A549 (cell line): Measurements from ENCODE around the gene ADAMTS4.

ENCODE experiments used
- BHLHE40 ChIP-seq: IDR thresholded peaks from 2 replicates; pipeline ENCODE4 v1.6.1; 2012; ENCODE audit warnings: low read depth, low read length, inconsistent platforms
- CBX2 ChIP-seq: fragments of 200-600 bp; sonication (generic); IDR thresholded peaks from 2 replicates; pipeline ENCODE4 v1.6.1; 2016; ENCODE audit warnings: low read depth, mild to moderate bottlenecking, borderline replicate concordance
- ESRRA ChIP-seq: fragments of 150-350 bp; IDR thresholded peaks from 2 replicates; pipeline ENCODE4 v1.6.1; 2014; ENCODE audit warnings: mild to moderate bottlenecking, low read length, borderline replicate concordance
- FOXS1 ChIP-seq: fragments of 250-450 bp; sonication (Bioruptor Pico); IDR thresholded peaks from 2 replicates; pipeline ENCODE4 v1.5.0; 2020; ENCODE audit warnings: mild to moderate bottlenecking, moderate library complexity
- JUNB ChIP-seq: fragments of >200 bp; sonication (Bioruptor Twin); formaldehyde crosslinking; IDR thresholded peaks from 2 replicates; pipeline ENCODE4 v1.6.1; 2016
- KDM1A ChIP-seq: fragments of 200-600 bp; sonication (generic); IDR thresholded peaks from 2 replicates; pipeline ENCODE4 v1.6.1; 2016; ENCODE audit warnings: low read depth, mild to moderate bottlenecking
- MYC ChIP-seq: IDR thresholded peaks from 2 replicates; pipeline ENCODE4 v1.6.1; 2012; ENCODE audit warnings: mild to moderate bottlenecking, inconsistent platforms, low read length, improper control_type of control experiment, borderline replicate concordance
- POLR2A ChIP-seq: IDR thresholded peaks from 2 replicates; pipeline ENCODE4 v1.6.1; 2012; ENCODE audit warnings: mild to moderate bottlenecking, low read length
- RNF2 ChIP-seq: fragments of 200-600 bp; sonication (generic); IDR thresholded peaks from 2 replicates; pipeline ENCODE4 v1.6.1; 2016; ENCODE audit warnings: low read depth, mild to moderate bottlenecking, antibody characterized with exemption, moderate library complexity, borderline replicate concordance
- TF ChIP-seq, protein P1 (sequence below): fragments of >200 bp; sonication (Bioruptor Twin); formaldehyde crosslinking; IDR thresholded peaks from 3 replicates; pipeline ENCODE4 v1.5.1; 2016
- TF ChIP-seq, protein P2 (sequence below): fragments of 200-600 bp; sonication (generic); IDR thresholded peaks from 2 replicates; pipeline ENCODE4 v1.6.1; 2016; ENCODE audit warnings: antibody characterized with exemption, mild to moderate bottlenecking, moderate library complexity
- TF ChIP-seq, protein P3 (sequence below): fragments of 150-350 bp; IDR thresholded peaks from 2 replicates; pipeline ENCODE4 v1.6.1; 2014; ENCODE audit warnings: low read depth, mild to moderate bottlenecking, low read length

DNA sequence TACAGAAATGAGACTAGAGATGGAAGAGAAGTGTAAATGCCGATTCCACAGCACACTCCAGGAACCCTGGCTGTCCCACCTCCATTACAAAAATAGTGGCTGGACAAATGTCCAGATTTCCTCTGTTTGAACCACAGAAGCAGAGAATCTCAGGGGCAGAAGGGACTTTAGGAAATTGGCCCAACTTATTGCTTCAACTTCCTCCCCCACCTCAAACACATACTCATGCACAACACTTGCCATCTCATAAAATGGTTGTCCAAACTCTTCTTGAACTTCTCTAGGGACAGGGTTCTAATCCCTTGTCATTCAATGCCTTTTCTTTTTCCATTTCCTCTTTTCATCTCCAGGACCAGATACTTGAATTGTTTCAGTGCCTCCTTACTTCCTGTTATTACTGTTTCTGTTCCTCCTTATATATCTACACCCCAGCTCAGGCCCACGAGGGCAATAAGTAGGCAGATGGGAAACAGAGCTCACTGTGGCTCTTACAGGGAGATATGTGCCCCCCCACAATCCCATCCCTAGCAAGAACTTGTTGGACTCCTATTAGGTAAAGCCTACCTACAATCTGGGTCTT lies 13.0 kb downstream of the ADAMTS4 start:
- TF ChIP-seq POLR2A (no peak), JUNB (no peak), MYC (no peak), BHLHE40 (no peak), RNF2 (no peak), CBX2 (no peak), FOXS1 (CRISPR knock-in tag) (no peak), KDM1A (no peak), ESRRA (no peak)
- TF ChIP-seq, protein P1, sequence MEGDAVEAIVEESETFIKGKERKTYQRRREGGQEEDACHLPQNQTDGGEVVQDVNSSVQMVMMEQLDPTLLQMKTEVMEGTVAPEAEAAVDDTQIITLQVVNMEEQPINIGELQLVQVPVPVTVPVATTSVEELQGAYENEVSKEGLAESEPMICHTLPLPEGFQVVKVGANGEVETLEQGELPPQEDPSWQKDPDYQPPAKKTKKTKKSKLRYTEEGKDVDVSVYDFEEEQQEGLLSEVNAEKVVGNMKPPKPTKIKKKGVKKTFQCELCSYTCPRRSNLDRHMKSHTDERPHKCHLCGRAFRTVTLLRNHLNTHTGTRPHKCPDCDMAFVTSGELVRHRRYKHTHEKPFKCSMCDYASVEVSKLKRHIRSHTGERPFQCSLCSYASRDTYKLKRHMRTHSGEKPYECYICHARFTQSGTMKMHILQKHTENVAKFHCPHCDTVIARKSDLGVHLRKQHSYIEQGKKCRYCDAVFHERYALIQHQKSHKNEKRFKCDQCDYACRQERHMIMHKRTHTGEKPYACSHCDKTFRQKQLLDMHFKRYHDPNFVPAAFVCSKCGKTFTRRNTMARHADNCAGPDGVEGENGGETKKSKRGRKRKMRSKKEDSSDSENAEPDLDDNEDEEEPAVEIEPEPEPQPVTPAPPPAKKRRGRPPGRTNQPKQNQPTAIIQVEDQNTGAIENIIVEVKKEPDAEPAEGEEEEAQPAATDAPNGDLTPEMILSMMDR = no peak
- TF ChIP-seq, protein P2, sequence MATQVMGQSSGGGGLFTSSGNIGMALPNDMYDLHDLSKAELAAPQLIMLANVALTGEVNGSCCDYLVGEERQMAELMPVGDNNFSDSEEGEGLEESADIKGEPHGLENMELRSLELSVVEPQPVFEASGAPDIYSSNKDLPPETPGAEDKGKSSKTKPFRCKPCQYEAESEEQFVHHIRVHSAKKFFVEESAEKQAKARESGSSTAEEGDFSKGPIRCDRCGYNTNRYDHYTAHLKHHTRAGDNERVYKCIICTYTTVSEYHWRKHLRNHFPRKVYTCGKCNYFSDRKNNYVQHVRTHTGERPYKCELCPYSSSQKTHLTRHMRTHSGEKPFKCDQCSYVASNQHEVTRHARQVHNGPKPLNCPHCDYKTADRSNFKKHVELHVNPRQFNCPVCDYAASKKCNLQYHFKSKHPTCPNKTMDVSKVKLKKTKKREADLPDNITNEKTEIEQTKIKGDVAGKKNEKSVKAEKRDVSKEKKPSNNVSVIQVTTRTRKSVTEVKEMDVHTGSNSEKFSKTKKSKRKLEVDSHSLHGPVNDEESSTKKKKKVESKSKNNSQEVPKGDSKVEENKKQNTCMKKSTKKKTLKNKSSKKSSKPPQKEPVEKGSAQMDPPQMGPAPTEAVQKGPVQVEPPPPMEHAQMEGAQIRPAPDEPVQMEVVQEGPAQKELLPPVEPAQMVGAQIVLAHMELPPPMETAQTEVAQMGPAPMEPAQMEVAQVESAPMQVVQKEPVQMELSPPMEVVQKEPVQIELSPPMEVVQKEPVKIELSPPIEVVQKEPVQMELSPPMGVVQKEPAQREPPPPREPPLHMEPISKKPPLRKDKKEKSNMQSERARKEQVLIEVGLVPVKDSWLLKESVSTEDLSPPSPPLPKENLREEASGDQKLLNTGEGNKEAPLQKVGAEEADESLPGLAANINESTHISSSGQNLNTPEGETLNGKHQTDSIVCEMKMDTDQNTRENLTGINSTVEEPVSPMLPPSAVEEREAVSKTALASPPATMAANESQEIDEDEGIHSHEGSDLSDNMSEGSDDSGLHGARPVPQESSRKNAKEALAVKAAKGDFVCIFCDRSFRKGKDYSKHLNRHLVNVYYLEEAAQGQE = no peak
- TF ChIP-seq, protein P3, sequence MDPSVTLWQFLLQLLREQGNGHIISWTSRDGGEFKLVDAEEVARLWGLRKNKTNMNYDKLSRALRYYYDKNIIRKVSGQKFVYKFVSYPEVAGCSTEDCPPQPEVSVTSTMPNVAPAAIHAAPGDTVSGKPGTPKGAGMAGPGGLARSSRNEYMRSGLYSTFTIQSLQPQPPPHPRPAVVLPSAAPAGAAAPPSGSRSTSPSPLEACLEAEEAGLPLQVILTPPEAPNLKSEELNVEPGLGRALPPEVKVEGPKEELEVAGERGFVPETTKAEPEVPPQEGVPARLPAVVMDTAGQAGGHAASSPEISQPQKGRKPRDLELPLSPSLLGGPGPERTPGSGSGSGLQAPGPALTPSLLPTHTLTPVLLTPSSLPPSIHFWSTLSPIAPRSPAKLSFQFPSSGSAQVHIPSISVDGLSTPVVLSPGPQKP = no peak
